CD4-positive, alpha-beta T cell treated with Interferon gamma for 1 hour (primary cell): ENCODE data around the gene CDK14.

ENCODE experiments used
- DNase-seq: peaks from one replicate; pipeline ENCODE4 v3.0.0-alpha.2; 2020

CDK14 gene

DNA sequence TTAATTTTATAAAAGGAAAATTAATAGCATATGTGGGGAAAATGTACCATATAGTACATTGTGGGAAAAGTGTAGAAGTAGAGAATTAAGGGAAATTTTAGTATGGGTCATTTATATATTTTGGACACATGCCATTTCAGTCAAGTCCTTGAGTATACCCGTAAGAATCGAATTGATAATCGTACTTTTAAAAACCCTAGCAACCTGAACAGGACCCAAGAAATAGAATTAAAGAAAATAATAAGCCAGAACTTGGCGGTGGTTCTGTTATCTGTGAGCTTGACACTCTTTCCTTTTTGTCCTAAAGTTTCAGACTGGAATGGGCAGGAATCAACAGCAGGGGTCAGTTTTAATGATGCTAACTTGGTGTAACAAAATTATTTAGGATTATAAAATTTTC is 221.0 kb downstream of the CDK14 start:
- no peak for DNase-seq

DNA sequence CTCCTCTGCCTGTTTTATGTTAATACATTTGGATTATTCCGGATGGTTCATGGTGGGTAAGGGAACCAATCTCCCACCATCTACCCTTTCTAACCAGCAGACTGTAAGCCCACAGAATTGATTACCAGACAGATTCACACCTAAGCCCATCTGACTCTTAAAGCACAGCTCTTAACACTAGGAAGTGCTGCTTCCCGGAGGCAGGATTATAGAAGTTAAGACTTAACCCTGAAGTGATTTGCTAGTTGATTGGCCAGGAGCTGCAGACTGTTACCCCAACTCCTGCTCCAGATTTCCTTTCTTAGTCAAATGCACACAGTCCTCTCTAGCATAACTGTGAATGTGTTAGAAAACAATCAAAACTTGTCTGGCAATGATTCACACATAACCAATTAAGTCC is 221.7 kb downstream of the CDK14 start:
- no peak for DNase-seq

DNA sequence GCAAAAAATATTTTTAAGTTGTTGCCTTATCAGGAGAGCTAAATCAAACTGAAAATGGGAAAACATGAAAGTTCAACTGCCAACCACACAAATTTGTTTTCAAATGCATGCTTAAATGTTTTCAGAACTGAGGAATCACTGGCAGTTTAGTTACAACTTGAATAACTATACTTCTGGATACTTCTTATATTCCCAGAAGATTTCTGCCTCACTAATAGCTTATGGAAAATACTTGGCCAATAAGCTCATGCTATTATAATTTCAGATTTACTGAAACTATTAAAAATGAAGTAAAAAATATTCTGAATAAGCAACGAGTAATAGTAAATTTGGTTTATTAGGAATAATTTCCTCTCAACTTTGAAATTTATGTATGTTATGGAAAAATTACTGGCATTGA is 222.2 kb downstream of the CDK14 start:
- DNase-seq, result no peak

DNA sequence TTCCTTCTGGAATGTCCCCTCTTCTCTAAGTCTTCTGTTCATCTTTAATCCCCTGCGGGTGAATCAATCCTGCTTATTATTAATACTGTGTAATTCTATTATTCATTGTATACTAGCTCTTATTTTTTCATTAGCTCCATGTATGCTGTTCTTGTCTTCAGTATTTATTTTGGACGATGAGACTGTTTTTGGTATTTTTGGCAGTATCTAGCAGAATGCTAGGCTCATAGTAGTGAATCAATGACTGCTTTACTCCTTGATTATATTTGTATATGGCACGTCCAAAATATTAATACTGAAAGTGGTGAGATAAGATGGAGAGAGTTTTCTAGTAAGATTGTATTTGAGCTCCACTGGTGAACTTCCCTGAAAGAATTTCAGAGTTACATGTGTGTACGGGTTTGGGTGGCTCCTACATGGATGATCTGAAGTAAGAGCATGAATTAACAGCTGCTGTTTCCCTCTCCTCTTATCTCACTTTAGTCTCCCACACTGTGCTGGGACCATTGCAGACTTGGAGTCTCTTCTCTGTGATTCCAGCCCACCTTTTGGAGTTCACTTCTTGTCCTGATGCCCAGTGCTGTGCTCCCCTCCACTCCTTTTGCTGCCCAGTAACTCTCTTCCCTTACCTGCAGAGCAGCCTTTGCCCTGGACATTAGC is 226.0 kb downstream of the CDK14 start:
- no peak for DNase-seq

DNA sequence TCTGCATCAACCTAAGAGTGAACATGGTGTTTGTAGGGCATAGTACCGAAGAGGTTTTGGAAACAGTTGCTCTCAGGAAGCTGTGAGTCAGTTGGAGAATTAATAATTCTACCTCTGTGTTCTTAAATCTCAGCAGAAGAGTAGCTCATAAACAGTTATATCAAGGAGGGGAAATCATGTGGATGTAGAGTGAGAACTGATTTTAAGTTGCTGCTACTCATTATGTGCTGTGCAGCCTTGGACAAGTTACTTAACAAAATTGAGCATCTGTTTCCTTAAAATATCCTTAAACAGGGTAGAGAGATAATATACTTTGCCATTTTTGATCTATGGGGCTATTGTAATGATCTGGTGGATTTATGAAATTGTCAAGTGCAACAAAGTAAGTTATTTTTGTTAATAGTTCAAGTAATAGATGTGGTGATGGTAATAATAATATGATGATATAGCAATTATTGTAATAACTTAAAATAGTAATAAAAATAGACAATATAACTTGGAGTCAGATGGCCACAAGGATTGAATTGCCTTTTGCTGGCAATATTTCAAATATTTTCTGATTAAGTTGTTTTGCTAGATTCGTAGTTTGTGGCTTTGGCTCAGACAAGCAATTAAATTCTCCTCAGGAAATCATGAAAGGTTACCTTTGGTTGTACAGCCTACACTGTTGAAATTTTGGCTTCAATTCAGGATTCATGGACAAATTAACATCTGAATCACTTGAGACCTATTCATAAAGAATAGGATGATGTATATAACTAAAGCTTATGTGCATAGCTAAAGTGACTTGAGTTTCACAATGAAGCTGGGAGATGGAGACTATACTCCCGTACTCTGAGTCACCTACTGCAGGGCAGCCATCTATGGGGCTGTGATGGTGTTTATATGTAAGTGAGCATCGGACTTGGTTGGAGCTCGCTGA is 228.5 kb downstream of the CDK14 start:
- no peak for DNase-seq

DNA sequence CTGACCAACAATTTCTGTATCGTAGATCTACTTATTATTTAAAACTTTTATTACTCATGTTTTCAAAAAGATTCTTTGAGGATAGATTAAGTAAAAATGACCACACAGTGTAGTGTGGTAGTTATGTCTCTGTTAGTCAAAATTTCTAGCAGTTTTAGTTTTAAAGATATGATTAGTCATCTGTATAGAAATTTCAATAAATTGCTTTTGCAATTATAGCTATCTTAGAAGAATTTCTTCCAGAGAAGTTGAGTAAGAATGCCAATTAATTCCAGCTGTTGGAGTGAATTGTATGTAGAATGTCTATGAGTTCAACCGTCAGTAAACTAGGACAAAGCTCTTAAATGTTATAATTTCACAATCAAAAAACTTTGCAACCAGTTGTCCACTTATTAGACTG is 229.7 kb downstream of the CDK14 start:
- no peak for DNase-seq

DNA sequence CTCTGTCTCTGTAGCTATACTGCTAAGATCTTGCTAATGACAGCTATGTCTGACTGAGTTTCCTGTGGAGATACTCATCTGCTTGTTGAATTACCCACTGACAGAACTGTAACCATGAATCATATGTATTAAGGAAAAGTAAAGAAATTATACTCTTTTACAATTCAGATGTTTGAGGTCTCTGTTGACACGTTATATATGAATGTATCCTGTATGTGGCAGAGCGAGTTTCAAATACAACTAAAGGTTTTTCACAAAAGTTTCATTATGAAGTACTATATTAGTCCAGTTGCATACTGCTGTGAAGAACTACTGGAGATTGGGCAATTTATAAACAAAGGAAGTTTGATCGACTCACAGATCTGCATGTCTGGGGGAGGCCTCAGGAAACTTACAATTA is 232.5 kb downstream of the CDK14 start:
- no peak for DNase-seq

DNA sequence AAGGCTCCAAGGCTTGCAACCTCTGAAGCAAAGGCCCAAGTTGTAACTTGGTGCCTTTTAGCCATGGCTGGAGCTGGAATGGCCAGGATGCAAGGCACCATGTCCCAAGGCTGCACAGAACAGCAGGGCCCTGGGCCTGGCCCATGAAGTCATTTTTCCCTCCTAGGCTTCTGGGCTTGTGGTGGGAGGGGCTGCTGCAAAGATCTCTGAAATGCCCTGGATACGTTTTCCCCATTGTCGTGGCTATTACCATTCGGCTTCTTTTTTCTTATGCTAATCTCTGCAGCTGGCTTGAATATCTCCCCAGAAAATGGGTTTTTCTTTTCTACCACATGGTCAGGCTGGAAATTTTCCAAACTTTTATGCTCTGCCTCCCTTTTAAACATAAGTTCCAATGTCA is 234.2 kb downstream of the CDK14 start:
- no peak for DNase-seq

DNA sequence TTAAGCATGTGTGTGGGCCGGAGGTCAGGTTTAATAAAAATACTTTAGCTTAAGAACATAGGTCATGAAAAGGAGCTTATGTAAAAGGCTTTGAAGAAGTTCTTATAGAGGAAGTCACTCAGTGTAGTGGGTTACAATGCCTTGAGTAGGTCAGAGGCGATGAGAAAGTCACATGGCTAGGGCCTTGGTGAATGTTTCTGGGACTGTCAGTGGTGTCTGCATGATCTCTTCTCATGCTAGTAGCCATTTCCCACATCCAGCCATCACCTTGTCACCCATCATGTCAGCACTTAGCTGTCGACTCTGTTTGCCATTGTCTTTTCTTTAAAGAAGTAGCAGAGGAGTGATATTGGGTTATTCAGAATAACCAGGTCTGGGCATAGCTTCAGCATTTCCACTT is 236.6 kb downstream of the CDK14 start:
- DNase-seq, result no peak

DNA sequence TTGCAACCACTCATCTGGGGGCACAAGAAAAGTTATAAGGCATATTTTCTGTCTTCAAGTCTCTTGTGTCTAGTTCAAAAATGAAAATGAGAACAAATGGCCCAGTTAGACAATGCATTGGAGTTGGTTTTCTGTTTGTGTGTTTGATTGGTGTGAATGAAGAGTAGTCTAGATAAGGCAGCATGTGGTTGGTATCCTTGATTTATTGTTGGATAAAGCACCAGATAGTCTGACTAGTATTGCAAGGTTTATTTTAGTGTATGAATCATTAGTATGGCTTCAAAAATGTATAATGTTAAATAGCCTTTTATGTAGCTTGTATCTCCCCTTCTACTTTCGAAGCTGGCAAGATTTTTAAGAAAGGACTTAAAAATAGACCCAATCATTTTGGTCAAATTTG is 237.3 kb downstream of the CDK14 start:
- no peak for DNase-seq

DNA sequence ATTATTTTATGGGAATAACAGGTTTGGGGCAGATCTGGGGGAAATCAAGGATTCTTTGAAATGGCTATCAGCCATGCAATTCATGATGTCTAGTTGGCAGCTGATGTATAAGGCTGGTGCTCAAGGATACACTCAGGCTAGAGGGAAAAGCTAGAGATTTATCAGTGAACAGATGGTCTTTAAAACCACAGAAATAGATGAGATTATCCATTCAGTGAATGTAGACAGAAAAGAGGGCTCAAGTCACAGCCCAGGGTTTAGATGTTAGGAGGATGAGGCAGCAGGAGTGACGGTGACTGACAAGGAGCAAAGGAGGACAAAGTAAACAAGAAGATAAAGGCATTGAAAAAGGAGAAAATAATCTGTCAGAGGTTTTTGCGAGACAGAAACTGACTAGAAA is 238.7 kb downstream of the CDK14 start:
- DNase-seq, result no peak

DNA sequence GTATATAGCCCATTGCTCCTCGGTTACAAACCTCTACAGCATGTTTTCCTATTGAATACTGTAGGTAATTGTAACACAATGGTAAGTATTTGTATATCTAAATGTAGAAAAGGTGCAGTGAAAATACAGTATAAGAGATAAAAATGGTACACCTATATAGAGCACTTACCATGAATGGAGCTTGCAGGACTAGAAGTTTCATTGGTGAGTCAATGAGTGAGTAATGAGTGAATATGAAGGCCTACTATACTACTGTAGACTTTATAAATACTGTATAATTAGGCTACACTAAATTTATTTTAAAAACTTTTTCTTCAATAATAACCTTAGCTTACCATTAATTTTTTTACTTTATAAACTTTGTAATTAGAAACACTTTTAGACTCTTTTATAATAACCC is 239.7 kb downstream of the CDK14 start:
- DNase-seq, result no peak

DNA sequence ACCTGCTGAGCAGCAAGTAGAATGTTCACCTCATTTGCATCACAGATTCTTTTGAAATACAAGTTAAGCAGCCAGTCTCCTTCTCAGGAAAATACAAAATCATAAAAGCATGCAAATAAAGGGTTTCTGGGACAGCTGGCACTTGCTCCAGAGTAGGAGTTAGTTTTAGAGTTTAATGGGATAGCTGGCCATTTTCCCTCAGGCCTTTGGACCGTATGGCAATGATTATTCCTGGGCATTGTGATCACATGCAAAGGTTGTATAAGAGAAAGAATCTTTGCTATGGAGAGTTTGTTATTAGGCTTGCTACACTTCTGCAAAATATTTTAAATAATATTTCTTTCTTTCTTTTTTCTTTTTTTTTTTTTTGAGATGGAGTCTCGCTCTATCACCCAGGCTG is 240.8 kb downstream of the CDK14 start:
- DNase-seq, result no peak

DNA sequence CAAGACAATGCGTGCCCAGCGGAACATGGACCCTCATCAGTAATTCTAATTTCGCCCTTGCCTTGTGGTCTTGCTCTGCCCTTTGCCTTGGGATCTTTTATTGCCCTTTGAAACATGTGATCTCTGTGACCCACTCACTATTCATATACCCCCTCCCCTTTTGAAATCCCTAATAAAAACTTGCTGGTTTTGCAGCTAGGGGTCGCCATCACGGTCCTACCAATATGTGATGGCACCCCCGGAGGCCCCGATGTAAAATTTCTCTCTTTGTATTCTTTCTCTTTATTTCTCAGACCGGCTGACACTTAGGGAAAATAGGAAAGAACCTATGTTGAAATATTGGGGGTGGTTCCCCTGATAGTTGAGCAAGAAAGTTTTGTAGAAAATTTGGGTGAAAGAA is 242.7 kb downstream of the CDK14 start:
- no peak for DNase-seq

DNA sequence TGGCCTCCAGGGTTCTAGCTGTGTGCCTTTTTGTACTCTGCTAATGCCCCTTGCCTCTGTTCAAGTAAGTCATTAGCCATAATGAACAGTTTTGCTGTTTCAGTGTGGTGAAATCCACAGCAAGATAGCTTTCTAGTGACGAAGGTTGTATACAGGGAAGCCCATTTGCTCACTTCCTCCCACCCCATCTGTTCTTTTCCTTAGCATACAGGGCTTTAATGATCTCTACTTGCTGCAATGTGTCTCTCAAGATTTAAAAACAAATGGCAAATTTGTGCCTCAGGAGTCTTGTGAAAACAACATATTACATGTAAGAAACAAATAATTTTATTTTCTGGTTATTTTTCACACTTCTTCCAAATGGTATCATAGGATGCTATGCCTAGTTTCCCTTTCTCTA is 243.2 kb downstream of the CDK14 start:
- no peak for DNase-seq

DNA sequence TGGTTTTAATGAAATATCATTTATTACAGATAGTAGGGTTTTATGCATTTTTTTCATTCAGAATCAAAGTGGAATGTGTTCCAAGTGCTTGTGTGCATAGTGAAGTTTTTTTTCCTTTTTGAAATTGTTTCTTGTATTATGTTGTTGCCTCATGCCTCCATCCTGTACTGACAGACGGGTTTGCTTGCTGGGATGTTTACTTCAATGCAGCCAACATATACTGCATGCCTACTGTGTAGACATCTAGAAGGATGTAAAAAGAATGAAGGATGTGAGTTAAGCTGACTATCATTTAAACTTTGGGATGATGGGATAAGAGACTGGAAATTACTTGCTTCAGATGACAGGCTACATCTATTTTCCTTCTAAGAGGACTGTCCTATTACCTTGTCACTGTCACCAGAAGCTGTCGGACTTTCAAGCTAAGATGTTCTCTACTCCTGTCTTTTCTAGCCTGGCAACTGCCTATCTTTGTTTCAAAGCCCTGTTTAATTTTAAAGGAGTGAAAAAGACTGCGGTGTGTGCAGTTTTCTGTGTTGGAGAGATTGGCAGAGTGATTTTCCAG is 243.7 kb downstream of the CDK14 start:
- no peak for DNase-seq

DNA sequence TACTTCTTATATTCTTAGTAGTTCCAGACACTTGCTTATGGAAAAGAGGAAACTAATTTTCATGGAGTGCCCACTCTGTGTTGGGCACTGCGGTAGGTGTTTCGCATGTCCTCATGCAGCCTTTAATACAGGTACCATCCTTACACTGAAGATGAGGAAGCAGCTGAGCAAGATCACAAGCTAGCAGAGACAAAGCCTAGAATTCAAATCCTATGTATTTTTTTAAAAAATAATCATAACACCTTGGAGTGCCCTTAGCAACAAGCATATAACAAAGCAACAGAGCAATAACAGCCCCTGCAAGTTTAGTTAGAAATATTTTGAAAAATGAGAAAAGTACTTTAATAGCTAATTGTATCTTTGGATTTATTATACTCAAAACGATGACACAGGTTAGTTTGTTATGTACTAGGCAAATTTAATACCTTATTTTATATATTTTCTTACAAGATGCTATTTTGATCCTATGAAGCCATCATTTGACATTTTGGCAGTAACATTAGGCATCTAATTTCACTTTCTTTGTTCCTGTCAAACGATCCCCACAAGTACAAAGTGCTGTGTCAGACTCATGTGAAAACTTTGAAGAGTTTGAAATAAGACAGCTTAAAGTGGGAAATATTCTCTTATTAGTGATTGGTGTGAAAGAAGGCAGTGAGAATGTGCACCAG is 245.8 kb downstream of the CDK14 start:
- DNase-seq, result no peak

DNA sequence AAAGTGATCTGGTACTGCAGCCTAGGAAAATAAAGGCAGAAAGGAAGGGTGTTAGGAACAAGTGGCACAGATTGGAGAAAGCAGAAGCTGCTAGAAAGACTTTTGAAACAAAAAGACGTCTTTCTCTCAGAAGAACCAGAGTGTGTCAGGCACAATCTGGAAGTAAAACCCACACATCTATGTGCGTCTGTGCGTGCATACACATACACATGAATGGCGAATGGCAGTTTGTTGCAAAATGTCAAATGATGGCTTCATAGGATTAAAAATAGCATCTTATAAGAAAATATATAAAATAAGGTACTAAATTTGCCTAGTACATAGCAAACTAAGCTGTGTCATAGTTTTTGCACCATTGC is 246.3 kb downstream of the CDK14 start:
- DNase-seq, result no peak

DNA sequence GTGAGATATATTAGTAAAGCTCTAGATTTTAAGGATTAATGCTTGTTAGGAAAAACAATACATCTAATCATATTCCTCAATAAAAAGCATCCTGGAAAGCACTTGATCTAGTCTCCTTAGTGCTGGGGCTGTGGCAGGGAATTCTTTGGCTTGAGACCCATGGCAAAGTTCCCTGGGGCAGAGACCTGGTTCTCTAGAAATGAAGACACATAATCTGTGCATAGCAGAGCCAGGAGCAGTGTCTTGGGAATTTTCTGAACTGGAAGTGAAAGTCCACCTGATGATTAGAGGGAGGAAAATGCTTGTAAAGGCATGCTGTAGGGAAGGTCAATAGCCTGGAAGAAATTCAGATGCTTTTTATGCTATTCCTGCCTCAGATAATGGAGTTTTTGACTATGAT is 247.4 kb downstream of the CDK14 start:
- no peak for DNase-seq

DNA sequence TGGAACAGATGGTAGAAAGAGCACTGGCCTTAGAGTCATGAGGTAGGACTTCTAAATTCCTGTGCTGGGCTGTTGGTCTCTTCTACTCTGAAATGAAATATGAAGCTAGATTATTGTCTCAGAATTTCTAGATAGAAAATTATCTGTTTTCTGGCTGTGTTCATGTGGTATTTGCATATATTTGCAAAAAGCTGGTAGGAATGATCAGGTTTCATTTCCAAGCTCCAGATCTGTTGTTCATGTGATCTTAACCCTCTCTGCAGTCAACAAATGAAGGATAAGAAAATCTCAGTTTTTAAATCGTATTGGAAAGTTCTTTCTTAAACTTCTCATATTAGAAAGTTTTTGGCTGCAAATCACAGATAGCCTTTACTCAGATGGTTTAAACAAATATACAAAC is 248.3 kb downstream of the CDK14 start:
- DNase-seq, result no peak

DNA sequence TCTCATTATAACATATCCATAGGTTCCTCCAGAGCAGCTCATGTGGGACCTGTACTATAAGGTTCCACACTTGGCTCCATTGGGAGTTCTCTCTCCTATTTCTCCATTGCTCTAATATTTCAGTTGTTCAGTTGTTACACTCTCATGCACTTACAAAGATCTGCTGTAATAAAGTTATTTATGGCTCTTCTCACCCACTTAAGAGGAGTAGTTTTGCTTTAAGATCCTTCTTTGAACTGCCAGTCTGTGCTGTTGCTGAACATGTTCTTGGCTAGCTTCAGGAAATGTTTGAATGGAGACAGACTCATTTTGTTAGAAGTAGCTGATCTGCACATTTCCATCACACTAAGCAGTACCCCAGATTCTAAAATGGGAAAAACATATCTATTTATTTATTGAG is 250.1 kb downstream of the CDK14 start:
- no peak for DNase-seq

DNA sequence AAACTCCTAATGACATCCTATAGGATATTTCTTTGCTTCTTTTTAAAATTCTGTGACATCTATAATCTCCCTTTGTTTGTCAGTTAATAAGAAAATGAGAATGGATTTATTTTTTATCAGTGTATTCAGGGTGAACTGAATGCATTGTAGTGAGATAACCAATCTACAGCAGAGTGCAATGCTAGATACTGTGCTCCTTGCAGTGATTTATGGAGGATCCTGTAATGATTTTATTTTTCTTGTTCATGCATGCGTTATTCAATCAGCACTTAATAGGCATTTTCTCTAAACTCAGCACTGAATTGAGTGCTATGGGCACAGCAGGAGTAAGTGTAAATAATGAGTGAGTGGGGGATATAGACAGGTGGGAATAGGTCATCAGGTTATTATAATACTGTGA is 253.9 kb downstream of the CDK14 start:
- no peak for DNase-seq

DNA sequence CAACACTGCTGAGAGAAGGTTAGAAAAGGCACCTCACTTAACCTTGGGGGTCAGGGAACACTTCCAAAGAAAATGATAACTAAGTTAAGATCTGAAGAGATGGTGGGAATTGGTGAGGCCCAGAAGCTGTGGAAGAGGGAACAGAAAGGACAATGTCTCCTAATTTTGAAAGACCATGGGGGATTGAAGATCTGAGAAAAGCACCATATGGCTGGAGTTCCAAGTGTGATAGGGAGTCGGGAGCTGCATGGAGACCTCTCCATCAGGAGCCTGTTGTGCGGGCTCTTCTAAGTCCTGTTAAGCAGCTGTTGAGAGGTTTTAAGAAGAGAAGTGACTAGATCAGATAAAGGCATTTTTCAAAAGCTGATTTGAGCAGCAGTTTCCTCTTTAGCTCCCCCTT is 254.3 kb downstream of the CDK14 start:
- DNase-seq, result no peak

DNA sequence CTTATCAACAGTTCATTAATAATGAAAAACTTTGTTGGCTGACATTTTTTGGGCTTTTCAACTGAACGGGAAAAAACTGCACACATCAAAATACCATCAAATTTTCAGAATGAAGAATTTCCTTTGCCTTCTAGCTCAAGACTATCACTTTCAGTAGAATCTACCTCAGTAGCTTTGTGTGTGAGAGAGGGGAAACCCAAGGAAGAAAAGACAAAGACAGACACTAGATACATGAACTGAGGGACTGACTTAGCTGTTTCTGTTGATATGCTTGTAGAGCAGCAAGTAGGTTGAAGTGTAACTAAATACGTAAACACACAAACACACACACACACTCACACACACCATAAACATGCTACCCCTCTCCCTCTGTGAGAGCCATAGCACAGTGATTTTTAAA is 257.1 kb downstream of the CDK14 start:
- no peak for DNase-seq
